ENCODE results near the gene TM4SF18.

Gene TM4SF18

GRCh38 chr3:149280671-149281349 is 52.6 kb downstream of the TM4SF18 start:
- no peak for DNase-seq

- no peak for DNase-seq
Observed at GRCh38 chr3:149278911-149279310, 54.5 kb downstream of the TM4SF18 start.

DNA sequence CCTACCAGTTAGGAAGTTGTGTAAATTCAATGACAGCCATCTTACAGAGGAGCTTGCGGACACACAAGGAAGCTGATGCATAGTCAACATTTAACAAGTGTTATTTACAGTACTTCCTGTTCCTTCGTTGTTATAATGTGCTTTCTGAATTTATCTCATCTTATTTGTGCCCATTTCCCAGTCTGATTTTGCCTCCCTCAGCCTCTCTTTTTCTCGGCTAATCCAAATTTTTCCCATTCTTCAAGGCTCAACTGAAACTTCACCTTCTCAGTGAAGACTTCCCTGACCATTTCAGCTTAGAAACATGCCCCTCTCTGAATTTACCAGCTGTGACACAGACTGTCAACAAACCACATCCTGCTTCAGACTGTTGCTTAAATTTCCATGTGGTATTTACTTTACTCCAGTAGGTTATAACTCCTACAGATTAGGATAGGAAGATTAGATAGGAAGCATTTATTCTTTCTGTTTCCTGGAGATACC is 56.1 kb downstream of the TM4SF18 start:
- DNase-seq = no peak

GRCh38 chr3:149276619-149277018 is 56.8 kb downstream of the TM4SF18 start:
- no peak for DNase-seq

GRCh38 chr3:149274220-149274619 is 59.2 kb downstream of the TM4SF18 start:
- DNase-seq = no peak

GRCh38 chr3:149273096-149273751 is 60.2 kb downstream of the TM4SF18 start:
- DNase-seq = no peak

- no peak for DNase-seq
Observed at GRCh38 chr3:149271669-149272068, 61.8 kb downstream of the TM4SF18 start.

DNA sequence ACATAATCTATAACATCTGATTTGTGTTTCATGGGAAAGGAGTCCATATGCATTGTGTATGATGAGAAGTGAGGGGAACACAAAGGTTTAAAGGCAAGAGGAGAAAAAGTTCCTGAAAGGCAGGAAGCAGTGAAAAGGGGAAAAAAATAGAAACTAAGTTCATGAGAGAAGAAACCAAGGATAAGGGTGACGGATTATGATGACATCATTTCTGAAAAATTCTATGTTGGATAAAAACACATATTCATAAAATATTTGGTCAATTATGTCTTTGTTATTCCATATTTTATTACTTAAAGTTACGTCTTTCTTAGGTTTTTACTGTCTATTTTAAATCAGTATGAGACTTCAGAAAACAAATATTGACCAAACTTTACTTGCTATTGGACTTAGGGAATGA is 63.3 kb downstream of the TM4SF18 start:
- DNase-seq = no peak

- no peak for DNase-seq
Observed at GRCh38 chr3:149269687-149270086, 63.7 kb downstream of the TM4SF18 start.

Data from activated naive CD4-positive, alpha-beta T cell treated with Interleukin-2 at 50 U/mL for 16 hours (primary cell).